GM19351 (cell line): ENCODE measurements around the gene ABLIM2.

Source experiments
- ATAC-seq: cut with Tn5 transposase; IDR thresholded peaks from one replicate; pipeline ENCODE4 v1.9.1; 2021; ENCODE audit warnings: mild to moderate bottlenecking, moderate library complexity; ENCODE audit not compliant: unreplicated experiment

Gene ABLIM2

GRCh38 chr4:8010618-8011017, 148.0 kb downstream of the ABLIM2 start:
- no peak for ATAC-seq

- no peak for ATAC-seq
Observed at GRCh38 chr4:8009710-8010511, 148.7 kb downstream of the ABLIM2 start.

- ATAC-seq = no peak
Observed at GRCh38 chr4:8009097-8009496, 149.5 kb downstream of the ABLIM2 start.

- no peak for ATAC-seq
Observed at GRCh38 chr4:8008391-8008790, 150.2 kb downstream of the ABLIM2 start.

GRCh38 chr4:8007581-8007980, 151.0 kb downstream of the ABLIM2 start:
- ATAC-seq = no peak

GRCh38 chr4:8006471-8006870, 152.1 kb downstream of the ABLIM2 start:
- no peak for ATAC-seq

GRCh38 chr4:8005814-8006215, 152.8 kb downstream of the ABLIM2 start:
- no peak for ATAC-seq

- no peak for ATAC-seq
Observed at GRCh38 chr4:8005033-8005808, 153.4 kb downstream of the ABLIM2 start.

- ATAC-seq = no peak
Observed at GRCh38 chr4:8004066-8004465, 154.5 kb downstream of the ABLIM2 start.

- ATAC-seq = no peak
Observed at GRCh38 chr4:8002525-8003309, 155.9 kb downstream of the ABLIM2 start.

- ATAC-seq = no peak
Observed at GRCh38 chr4:8001564-8002355, 156.9 kb downstream of the ABLIM2 start.

GRCh38 chr4:8000721-8001491, 157.7 kb downstream of the ABLIM2 start:
- no peak for ATAC-seq

GRCh38 chr4:8000247-8000646, 158.4 kb downstream of the ABLIM2 start:
- ATAC-seq = no peak

- ATAC-seq = no peak
Observed at GRCh38 chr4:7999695-8000094, 158.9 kb downstream of the ABLIM2 start.

- no peak for ATAC-seq
Observed at GRCh38 chr4:7999279-7999678, 159.3 kb downstream of the ABLIM2 start.

GRCh38 chr4:7998447-7998846, 160.2 kb downstream of the ABLIM2 start:
- ATAC-seq = no peak

GRCh38 chr4:7995866-7996265, 162.7 kb downstream of the ABLIM2 start:
- no peak for ATAC-seq

GRCh38 chr4:7995135-7995534, 163.5 kb downstream of the ABLIM2 start:
- ATAC-seq = no peak

- ATAC-seq = no peak
Observed at GRCh38 chr4:7993671-7994070, 164.9 kb downstream of the ABLIM2 start.

GRCh38 chr4:7992846-7993245, 165.8 kb downstream of the ABLIM2 start:
- no peak for ATAC-seq
